Fibroblast of skin of scalp (primary cell): ENCODE results near the gene NAA60.
"Not testable (repeated sequence)": the region's sequence is repeated elsewhere in the genome, so short reads cannot be mapped to it uniquely, and the experiment has no call there.

Source experiments
- DNase-seq: peaks from one replicate; pipeline ENCODE4 v3.0.0-alpha.2; 2013

The NAA60 gene

GRCh38 chr16:3465301-3465700, 21.8 kb downstream of the NAA60 start:
- no peak for DNase-seq

GRCh38 chr16:3465911-3466584, 22.6 kb downstream of the NAA60 start:
- no peak for DNase-seq

DNA sequence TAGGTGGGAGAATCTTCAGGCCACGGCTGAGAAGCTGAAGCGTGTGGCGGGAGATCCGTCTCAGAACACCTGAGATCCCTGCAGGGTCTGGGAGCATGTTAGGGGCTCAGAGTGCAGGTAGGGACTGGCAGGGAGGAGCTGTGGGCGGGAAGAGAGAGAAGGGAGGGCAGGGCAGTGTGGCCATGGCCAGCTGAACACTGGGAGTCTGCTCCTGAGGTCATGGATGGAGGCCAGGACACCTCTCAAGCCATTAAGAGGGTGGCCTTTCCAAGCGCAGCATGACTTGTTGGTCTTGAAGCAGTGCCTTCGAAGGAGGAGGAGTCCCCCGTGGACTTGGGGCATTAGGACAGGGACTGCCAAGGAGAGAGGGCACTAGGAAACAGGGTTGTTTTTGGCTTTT, 23.7 kb downstream of the NAA60 start:
- DNase-seq = no peak

GRCh38 chr16:3467921-3468320, 24.4 kb downstream of the NAA60 start:
- peak; percentile 17 for DNase-seq

DNA sequence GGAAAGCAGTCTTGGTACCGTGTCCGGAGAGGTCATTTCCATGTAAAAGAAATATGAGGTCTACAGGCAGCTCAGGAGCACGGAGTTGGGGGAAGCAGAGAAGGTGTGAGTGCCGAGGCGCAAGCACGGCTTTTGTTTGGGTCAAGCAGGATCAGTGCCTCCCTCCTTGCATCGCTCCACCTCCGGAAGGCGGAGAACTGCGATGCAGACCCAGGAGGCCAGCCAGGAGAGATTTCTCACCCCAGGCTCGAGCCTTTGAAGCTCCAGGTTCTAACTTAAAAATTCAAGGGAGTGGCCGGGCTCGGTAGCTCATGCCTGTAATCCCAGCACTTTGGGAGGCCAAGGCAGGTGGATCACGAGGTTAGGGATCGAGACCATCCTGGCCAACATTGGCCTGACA, 25.0 kb downstream of the NAA60 start:
- DNase-seq = no peak

DNA sequence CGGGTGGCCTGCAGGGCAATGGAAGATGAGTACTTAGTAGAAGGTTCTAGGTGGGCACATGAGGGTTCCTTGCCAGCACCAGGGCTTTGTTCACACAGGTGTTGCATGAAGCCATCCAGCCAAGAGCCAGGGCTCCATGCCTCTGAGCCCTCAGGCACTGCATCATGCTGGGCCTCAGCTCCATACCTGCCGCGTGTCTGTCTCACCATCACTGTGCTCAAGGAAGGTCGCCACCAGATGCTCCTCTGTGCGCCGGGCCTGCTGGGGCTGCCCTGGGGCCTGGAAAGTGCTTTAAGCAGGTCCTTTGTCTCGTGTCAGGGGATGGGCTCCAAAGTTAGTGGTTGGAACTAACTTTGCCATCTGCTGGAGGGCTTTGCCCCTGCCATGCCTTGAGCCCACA, 26.3 kb downstream of the NAA60 start:
- DNase-seq = no peak

- no peak for DNase-seq
Measured at GRCh38 chr16:3470723-3471122, 27.2 kb downstream of the NAA60 start.

DNA sequence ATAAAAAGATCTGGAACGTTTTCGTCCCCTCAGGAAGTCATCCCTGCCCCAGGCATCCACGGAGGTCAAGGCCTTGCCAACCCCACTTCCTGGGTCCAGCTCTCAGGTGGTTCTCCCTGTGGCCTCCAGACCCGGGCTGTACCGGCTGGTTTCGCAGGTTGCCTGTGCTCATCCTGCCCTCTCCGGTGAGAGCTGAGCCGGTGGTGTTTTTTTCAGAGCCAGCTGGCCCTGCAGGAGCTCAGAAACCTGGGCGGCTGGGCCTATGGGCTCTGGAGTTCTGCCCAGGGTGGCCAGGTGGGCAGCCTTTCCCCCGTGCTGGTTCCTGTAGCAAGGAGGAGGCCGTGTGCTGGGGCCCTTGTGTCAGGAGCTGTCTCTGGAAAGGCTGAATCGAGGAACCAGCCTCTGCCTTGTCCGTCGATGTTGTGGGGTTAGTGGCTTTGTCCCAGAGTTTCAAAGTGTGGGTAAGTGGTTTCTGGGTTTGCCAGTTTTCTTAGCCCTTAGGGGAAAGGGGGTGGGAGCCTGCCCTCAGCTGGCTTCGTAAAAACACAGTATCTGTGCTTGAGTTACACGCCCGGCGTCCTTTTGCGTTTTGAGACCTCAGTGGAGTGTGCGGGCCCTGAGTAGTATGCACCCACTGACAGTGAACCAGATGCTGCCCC, 28.2 kb downstream of the NAA60 start:
- no peak for DNase-seq

DNA sequence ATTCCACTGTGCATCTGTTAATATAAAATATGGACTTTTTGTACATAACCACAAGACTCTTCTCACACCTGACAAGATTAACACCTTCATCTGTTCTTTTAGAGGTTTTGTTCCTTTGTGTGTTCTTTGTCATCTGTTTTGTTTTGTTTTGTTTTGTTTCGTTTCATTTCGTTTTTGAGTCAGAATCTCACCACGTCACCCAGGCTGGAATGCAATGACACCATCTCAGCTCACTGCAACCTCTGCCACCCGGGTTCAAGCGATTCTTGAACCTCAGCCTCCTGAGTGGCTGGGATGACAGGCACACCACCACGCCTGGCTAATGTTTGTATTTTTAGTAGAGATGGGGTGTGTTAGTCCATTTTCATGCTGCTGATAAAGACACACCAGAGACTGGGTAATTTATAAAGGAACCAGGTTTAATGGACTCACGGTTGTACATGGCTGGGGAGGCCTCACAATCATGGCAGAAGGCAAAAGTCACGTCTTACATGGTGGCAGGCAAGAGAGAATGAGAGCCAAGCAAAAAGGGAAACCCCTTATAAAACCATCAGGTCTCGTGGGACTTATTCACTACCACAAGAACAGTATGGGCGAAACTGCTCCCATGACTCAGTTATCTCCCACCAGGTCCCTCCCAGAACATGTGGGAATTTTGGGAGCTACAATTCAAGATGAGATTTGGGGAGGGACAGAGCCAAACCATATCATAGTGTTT, 29.6 kb downstream of the NAA60 start:
- DNase-seq = no peak

- not testable (repeated sequence) for DNase-seq
Measured at GRCh38 chr16:3473596-3473943, 30.1 kb downstream of the NAA60 start.

GRCh38 chr16:3474136-3474779, 30.8 kb downstream of the NAA60 start:
- DNase-seq = no peak

DNA sequence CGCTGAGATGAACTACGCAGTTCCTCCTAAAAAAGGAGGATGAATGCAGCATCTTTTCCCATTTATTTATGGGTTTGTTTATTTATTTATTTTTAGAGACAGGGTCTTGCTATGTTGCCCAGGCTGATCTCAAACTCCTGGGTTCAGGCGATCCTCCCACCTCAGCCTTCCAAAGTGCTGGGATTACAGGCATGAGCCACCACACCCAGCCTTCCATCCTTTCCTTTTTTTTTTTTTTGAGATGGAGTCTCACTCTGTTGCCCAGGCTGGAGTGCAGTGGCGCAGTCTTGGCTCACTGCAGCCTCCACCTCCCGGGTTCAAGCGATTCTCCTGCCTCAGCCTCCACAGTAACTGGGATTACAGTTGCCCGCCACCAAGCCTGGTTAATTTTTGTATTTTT, 31.4 kb downstream of the NAA60 start:
- DNase-seq = not testable (repeated sequence)

DNA sequence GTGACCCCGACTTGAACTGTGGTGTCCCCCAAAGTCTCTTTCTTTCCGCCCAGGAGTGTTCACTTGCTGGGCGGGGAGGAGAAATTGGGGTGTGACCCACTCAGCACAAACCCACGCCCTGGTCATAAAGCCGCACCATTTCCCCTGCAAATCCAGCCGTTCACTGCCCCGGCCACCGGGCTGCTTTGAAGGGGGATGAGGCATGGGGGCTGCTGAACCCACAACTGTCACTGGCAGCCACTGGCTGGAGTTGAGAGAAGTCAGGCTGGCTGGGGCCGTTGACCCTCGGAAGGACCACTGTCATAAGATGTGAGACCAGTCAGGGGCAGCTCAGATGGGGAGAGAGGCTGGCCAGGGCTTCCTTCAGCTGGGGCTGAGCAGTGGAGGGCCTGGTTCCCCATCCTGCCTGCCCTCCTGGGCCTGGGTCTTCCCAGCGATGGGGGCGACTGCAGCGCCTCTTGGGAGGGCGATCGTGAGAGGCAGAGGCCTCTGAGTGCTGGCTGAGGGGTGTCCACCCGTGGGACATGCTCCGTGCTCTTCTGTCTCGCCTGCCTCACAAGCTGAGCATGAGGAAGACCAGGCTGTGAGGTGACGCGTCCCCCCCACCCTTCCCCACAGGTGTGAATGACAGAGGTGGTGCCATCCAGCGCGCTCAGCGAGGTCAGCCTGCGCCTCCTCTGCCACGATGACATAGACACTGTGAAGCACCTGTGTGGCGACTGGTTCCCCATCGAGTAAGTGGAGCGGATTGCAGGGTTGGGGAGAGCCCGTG, 32.3 kb downstream of the NAA60 start:
- no peak for DNase-seq

GRCh38 chr16:3476409-3476808, 32.9 kb downstream of the NAA60 start:
- no peak for DNase-seq

DNA sequence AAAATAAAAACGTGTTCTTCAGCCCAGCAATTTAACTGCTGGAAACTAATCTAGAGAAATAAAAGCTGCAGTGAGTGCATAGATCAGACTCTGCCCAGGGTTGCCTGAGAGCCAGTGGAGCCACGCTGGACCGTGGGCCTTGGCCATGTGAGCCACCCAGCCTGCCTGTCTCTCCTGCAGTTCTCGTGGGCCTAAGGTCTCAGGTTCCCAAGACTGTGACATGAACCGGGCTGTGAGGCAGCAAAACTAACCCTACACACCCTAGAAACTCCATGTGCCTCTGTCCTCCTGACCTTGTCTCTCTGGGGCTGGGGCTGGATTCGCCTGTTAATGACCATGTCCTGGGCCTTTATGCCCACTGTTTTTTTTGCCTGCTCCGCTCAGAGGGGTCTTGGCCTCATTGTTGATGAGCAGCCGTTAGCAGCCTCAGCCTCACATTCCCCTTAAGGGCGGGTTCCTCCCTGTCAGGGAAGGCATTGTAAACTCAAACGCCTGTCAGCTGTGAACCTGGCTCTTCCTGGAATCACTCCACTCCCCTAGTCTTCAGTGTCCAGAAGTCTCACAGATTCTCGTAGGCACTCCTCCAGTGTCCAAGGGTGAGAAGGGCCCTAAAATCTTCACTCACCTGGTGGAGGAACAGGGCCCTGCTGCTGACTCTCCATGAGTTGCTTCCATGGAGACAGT, 34.9 kb downstream of the NAA60 start:
- DNase-seq = no peak

- no peak for DNase-seq
Measured at GRCh38 chr16:3479654-3480216, 36.3 kb downstream of the NAA60 start.

- DNase-seq = no peak
Measured at GRCh38 chr16:3480901-3481695, 37.6 kb downstream of the NAA60 start.

DNA sequence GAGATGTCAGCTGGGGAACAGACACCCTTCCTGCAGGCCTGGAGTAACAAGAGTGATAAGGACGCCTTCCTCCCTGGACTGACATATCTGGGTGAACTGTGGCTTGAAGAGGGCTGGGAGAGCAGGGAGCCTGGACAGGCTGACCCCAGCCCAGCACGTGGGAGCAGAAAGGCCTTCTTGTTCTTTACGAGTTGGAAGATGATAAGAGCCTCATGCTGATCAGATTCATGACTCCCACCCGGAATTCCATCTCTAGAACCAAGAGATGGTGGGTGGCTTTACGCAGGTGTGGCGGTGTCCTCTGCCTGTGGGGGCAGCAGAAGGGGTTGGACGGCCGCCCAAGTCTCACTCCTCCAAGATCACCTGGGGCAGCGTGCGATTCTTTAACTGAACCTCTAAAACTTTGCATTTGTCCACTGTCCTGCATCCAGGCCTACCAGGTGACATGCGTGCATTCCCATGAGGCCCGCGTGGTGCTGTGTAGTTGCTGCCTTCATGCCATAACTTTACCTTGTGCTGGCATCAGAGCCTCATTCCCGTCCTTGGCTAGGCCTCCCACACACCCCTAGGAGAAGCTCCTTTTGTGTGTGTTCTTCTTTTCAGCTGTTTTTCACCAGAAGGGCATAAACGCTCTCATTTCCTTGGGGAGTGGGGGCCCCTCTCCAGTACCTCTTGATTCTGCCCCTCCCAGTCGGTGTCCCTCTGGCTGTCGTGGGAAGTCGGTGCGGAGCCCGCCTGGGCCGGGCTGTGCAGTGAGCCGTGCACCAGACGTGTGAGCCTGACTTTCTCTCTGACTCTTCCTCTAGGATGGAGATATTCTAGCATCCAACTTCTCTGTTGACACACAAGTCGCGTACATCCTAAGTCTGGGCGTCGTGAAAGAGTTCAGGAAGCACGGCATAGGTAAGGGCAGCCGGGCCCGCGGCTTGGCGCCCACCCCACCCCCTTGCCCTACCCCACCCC, 38.5 kb downstream of the NAA60 start:
- DNase-seq = no peak

GRCh38 chr16:3482659-3483241, 39.3 kb downstream of the NAA60 start:
- no peak for DNase-seq
